CD4-positive, alpha-beta T cell (primary cell): ENCODE results near the gene RIC8B. TPM values are rescaled to one million over a fixed set of nuclear protein-coding genes. Genes with fewer than 3 reads are reported as not detected.

Source experiments
- ATAC-seq: fragments of 200-7000 bp; cut with Tn5 transposase; one replicate; pipeline ENCODE4 v1.10.0; 2022; ENCODE audit warnings: mild to moderate bottlenecking; ENCODE audit not compliant: poor library complexity
- CTCF ChIA-PET: fragments of 350-600 bp; sonication (Branson Sonifier 250); formaldehyde crosslinking; loops from one replicate; lab custom pipeline; 2021; ENCODE audit warnings: antibody characterized with exemption, inconsistent platforms; lab: Charles Lee
- POLR2A ChIA-PET: fragments of 350-600 bp; sonication (Branson Sonifier 250); formaldehyde crosslinking; loops from one replicate; lab custom pipeline; 2021; ENCODE audit warnings: antibody characterized with exemption, inconsistent platforms; lab: Charles Lee
- DNase-seq, 14 experiments: peaks; one replicate each; pipeline ENCODE4 v3.0.0-alpha.2; 2013 to 2020; ENCODE audit warnings: mixed read lengths in 2 of 14
- H3K27ac ChIP-seq, 2 donors: one replicate each; pipeline versions ENCODE4 v1.5.1 to v1.7.0; 2013; ENCODE audit warnings: low read length in 2 of 2, low read depth in 1 of 2, mild to moderate bottlenecking in 1 of 2
- H3K27me3 ChIP-seq, 2 experiments: 1 replicate in 1 of 2; 2 replicates in 1 of 2; pipeline versions ENCODE4 v1.6.1 to v1.7.0; 2013; ENCODE audit warnings: low read length in 2 of 2, control low read depth in 1 of 2, mild to moderate bottlenecking in 1 of 2, moderate library complexity in 1 of 2; ENCODE audit not compliant: insufficient read depth in 2 of 2, control insufficient read depth in 1 of 2
- H3K36me3 ChIP-seq: one replicate; pipeline ENCODE4 v1.6.1; 2013; ENCODE audit warnings: low read length, control low read depth; ENCODE audit not compliant: insufficient read depth
- H3K4me1 ChIP-seq: one replicate; pipeline ENCODE4 v1.6.1; 2013; ENCODE audit warnings: low read length, control low read depth; ENCODE audit not compliant: insufficient read depth
- H3K4me3 ChIP-seq: one replicate; pipeline ENCODE4 v1.5.1; 2013; ENCODE audit warnings: mild to moderate bottlenecking, low read length, moderate library complexity
- H3K9me3 ChIP-seq, 2 experiments: 1 replicate in 1 of 2; 2 replicates in 1 of 2; pipeline versions ENCODE4 v1.6.1 to v1.7.0; 2013; ENCODE audit warnings: low read length in 2 of 2, mild to moderate bottlenecking in 2 of 2, control low read depth in 1 of 2, moderate library complexity in 1 of 2; ENCODE audit not compliant: control insufficient read depth in 1 of 2, insufficient read depth in 1 of 2
- H3K27ac Mint-ChIP-seq: one replicate; pipeline ENCODE4 v1.8.0; 2020; ENCODE audit warnings: mixed read lengths
- H3K27me3 Mint-ChIP-seq: one replicate; pipeline ENCODE4 v1.8.0; 2021; ENCODE audit warnings: mixed read lengths
- H3K36me3 Mint-ChIP-seq: one replicate; pipeline ENCODE4 v1.8.0; 2021; ENCODE audit warnings: low read depth, mixed read lengths
- H3K4me1 Mint-ChIP-seq: one replicate; pipeline ENCODE4 v1.8.0; 2021; ENCODE audit warnings: low read depth, mixed read lengths
- H3K4me3 Mint-ChIP-seq: one replicate; pipeline ENCODE4 v1.8.0; 2020; ENCODE audit warnings: mild to moderate bottlenecking, mixed read lengths
- H3K9me3 Mint-ChIP-seq: one replicate; pipeline ENCODE4 v1.8.0; 2020; ENCODE audit warnings: mixed read lengths
- intact Hi-C, 2 experiments: fragments of 100-400 bp; cut with DNase I in 1 of 2; cut with micrococcal nuclease in 1 of 2; formaldehyde crosslinking; loops; one replicate each; pipeline versions ENCODE4 v1.15.1 to v1.9.0; 2023 to 2025; cut with DNase I, micrococcal nuclease
- total RNA-seq, 174 experiments: library from RNA in 2 of 174; stranded (reverse) in 2 of 174; gene quantifications; one replicate each; pipeline ENCODE4 v1.2.3 and lab custom pipeline; 2021 to 2026
- TF ChIP-seq, protein P1 (sequence below): fragments of 200-600 bp; IDR thresholded peaks from one replicate; pipeline ENCODE4 v1.8.0; 2022; ENCODE audit warnings: antibody characterized with exemption, mild to moderate bottlenecking

RIC8B gene
- total RNA-seq, 2 experiments from 2014 or later: 5.5 to 9.0 TPM

DNA sequence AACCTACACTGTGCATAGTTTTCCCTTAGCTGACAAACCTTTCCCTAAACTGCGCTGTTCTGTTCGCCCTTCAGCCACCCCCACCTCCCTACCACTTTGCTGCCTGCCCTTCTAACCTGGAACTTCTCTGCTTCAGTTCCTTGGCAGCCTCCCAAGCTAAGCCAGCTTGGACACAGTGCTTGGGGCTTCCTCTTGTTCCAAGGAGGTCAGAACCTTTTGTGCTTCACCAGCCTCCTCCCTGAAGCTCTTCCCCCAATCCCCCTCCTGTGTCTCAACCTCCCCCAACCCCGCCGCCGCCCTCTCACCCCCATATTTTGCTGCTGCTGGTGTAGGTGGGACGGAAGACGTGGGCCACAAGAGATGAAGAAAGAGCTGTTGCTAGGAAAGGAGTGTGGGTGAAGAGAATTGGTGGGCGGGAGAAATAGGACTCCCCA is 8.1 kb upstream of the RIC8B start:
- H3K4me3 Mint-ChIP-seq: no peak overlapping the region
- H3K36me3 ChIP-seq: no peaks in the 10 kb centered on the region
- H3K4me3 ChIP-seq: no peak overlapping the region
- intact Hi-C loops: no loop called here
- H3K4me1 Mint-ChIP-seq: peaks cover 28% of the 10 kb centered on the region
- H3K27me3 ChIP-seq: no peaks in the 10 kb centered on the region
- no peak for ATAC-seq
- peaks cover 6% of the 10 kb centered on the region for H3K4me1 ChIP-seq
- no peak for DNase-seq
- H3K9me3 Mint-ChIP-seq: no peaks in the 10 kb centered on the region
- POLR2A ChIA-PET: interaction anchor here (0.8 to 2.2 kb wide), 3 partner anchors 9 to 19 kb away, joined by 3 to 6 read pairs (median 5); no protein-coding TSS in a partner anchor
- TF ChIP-seq, protein P1, sequence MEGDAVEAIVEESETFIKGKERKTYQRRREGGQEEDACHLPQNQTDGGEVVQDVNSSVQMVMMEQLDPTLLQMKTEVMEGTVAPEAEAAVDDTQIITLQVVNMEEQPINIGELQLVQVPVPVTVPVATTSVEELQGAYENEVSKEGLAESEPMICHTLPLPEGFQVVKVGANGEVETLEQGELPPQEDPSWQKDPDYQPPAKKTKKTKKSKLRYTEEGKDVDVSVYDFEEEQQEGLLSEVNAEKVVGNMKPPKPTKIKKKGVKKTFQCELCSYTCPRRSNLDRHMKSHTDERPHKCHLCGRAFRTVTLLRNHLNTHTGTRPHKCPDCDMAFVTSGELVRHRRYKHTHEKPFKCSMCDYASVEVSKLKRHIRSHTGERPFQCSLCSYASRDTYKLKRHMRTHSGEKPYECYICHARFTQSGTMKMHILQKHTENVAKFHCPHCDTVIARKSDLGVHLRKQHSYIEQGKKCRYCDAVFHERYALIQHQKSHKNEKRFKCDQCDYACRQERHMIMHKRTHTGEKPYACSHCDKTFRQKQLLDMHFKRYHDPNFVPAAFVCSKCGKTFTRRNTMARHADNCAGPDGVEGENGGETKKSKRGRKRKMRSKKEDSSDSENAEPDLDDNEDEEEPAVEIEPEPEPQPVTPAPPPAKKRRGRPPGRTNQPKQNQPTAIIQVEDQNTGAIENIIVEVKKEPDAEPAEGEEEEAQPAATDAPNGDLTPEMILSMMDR: no peak
- no peaks in the 10 kb centered on the region for H3K36me3 Mint-ChIP-seq
- H3K27me3 Mint-ChIP-seq: no peaks in the 10 kb centered on the region
- CTCF ChIA-PET: no interaction called here
- no peak overlapping the region for H3K27ac ChIP-seq
- H3K27ac Mint-ChIP-seq: no peak overlapping the region
- no peaks in the 10 kb centered on the region for H3K9me3 ChIP-seq

DNA sequence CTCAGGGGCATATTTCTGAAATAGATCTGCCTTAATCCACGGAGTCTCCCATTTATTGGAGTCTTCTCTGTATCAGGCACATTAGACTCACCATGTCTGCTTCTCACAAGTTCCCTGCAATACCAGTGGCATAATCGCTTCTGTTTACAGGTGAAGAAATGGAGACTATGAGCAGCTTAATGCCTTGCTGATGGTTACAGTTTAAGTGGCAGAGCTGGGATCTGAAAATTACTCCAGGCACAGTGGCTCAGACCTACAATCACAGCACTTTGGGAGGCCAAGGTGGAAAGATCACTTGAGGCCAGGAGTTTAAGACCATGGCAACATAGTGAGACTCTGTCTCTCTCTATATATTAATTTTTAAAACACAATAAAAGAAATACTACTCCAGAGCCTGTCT is 7.3 kb upstream of the RIC8B start:
- DNase-seq: no peak
- Histone ChIP-seq H3K36me3 (no peaks in the 10 kb centered on the region), H3K9me3 (no peaks in the 10 kb centered on the region), H3K27me3 (no peaks in the 10 kb centered on the region), H3K4me1 (peaks cover 6% of the 10 kb centered on the region), H3K4me3 (no peak overlapping the region), H3K27ac (no peak overlapping the region)
- Mint-ChIP-seq H3K27ac (no peak overlapping the region), H3K27me3 (no peaks in the 10 kb centered on the region), H3K36me3 (no peaks in the 10 kb centered on the region), H3K4me1 (peaks cover 28% of the 10 kb centered on the region), H3K9me3 (no peaks in the 10 kb centered on the region), H3K4me3 (no peak overlapping the region)
- ChIA-PET CTCF (no interaction called here), POLR2A (interaction anchor here (0.8 to 1.3 kb wide), 3 partner anchors 9 to 19 kb away, joined by 3 to 6 read pairs (median 3); no protein-coding TSS in a partner anchor)
- intact Hi-C loops: no loop called here
- no peak for ATAC-seq
- TF ChIP-seq, protein P1: no peak

DNA sequence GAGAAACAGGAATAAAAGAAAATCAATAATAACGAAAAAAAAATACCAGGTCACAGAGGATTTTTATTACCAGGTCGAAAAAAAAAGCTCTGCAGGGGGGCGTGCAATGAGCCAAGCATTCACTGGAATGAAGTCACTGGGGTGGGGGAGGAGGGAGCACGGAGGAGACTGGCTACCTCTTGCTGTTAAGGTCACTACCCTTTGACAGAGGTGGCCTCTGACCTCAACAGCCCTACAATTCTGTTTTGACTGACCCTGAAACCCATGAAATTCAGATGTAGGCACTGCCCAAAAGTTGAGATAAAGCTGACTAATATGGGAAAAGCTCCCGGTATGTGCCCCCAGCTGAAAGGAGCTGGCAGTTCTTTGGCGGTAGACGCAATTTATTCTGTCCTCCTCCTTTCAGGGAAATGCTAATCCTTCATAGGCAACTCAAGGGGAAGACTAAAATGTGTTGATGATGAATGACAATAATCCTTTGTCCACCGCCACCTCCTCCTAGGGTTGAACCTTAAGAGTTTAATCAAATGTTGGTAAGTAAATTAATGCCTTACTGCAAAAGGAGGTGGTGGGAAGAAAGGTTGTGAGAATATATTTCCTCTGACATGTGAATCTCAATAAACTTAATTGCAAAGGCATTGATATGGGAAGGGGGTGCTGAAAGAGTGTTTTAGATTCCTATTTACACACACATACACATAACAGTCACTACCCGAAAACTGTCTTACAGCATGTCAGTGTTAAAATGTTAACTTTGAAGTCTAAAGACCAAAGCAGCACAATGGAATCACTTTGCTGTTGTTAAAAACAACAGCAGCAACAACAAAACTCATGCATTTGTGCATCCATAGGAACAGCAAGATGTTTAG is 6.3 kb upstream of the RIC8B start:
- Mint-ChIP-seq H3K9me3 (no peaks in the 10 kb centered on the region), H3K27ac (no peak overlapping the region), H3K36me3 (no peaks in the 10 kb centered on the region), H3K27me3 (no peaks in the 10 kb centered on the region), H3K4me3 (no peak overlapping the region), H3K4me1 (peaks cover 28% of the 10 kb centered on the region)
- Histone ChIP-seq H3K9me3 (no peaks in the 10 kb centered on the region), H3K36me3 (no peaks in the 10 kb centered on the region), H3K27me3 (no peaks in the 10 kb centered on the region), H3K4me3 (no peak overlapping the region), H3K27ac (no peak overlapping the region), H3K4me1 (peaks cover 6% of the 10 kb centered on the region)
- TF ChIP-seq, protein P1: no peak
- DNase-seq: no peak
- ATAC-seq: no peak
- ChIA-PET POLR2A (interaction anchor here (0.6 to 1.0 kb wide), 2 partner anchors 10 to 195 kb away, joined by 3 read pairs; no protein-coding TSS in a partner anchor), CTCF (no interaction called here)
- intact Hi-C loops: no loop called here
